HAP-1 (cell line): ENCODE measurements around the gene WDR27.

Source experiments
- DNase-seq, 2 experiments: peaks; one replicate each; pipeline ENCODE4 v3.0.0-alpha.2; 2016 to 2020; ENCODE audit warnings: low spot score in 2 of 2
- H3K27me3 ChIP-seq: fragments of 250-450 bp; sonication (Bioruptor Pico); 2 replicates; pipeline ENCODE4 v1.5.1; 2020; ENCODE audit warnings: low read depth, mild to moderate bottlenecking, moderate library complexity
- H3K36me3 ChIP-seq: fragments of 250-450 bp; sonication (Bioruptor Pico); replicated peaks from 2 replicates; pipeline ENCODE4 v1.5.1; 2020; ENCODE audit warnings: mild to moderate bottlenecking
- H3K4me1 ChIP-seq: fragments of 250-450 bp; sonication (Bioruptor Pico); 2 replicates; pipeline ENCODE4 v1.5.1; 2020; ENCODE audit warnings: mild to moderate bottlenecking
- H3K4me3 ChIP-seq: fragments of 250-450 bp; sonication (Bioruptor Pico); 2 replicates; pipeline ENCODE4 v1.5.1; 2020; ENCODE audit warnings: mild to moderate bottlenecking, moderate library complexity
- H3K9me3 ChIP-seq: fragments of 250-450 bp; sonication (Bioruptor Pico); 2 replicates; pipeline ENCODE4 v1.5.1; 2020; ENCODE audit warnings: mild to moderate bottlenecking, moderate library complexity
- in situ Hi-C: fragments of 300-500 bp; cut with MboI; formaldehyde crosslinking; loops from 3 replicates; pipeline ENCODE4 v1.14.3; 2020; ENCODE audit warnings: low sequenced_read_pairs, inconsistent platforms, mixed read lengths

The WDR27 gene

DNA sequence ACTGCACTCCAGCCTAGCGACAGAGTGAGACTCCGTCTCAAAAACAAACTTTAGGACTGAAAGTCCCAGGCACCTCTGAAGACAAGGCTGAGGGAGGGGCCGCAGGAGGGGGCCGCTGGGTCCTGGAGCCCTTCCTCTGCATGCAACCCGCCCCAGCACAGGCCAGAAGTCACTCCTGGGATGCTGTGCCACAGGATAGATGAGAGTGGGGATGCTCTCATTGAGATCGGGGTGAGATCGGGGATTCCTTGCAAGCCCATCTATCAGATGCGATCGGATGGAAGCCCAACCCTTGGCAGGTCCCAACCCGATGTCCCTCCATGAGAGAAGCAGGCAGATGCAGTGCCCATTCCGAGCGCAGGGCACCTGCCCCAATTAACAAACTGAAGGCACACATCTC lies 66.5 kb downstream of the WDR27 start:
- Histone ChIP-seq H3K4me1 (no peaks in the 10 kb centered on the region), H3K36me3 (0 out of 2 replicates have a peak, but pooled peaks cover 4% of the 10 kb centered on the region), H3K9me3 (no peaks in the 10 kb centered on the region), H3K27me3 (no peaks in the 10 kb centered on the region), H3K4me3 (no peak overlapping the region)
- DNase-seq = no peak
- in situ Hi-C loops = no loop called here

DNA sequence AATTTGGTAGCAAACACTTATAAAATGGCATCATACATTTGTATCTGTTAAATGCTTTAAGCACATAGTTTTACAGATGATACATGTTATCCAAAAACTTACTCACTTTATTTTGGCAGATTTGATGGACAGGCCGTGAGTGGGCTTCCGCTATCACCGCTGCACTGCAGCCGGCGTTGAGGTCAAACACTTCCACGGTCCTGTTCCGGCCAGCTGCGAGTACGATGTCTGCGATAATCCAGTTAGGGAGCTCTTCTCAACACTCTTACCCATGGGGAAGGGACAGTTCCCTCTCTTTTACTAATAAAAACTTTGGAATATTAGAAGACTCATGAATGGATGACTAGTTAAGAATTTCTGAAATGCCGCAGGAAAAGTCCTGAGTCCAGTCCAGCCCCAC lies 69.0 kb downstream of the WDR27 start:
- H3K9me3 ChIP-seq = no peaks in the 10 kb centered on the region
- no peaks in the 10 kb centered on the region for H3K27me3 ChIP-seq
- H3K4me3 ChIP-seq = no peak overlapping the region
- 0 out of 2 replicates have a peak, but pooled peaks cover 4% of the 10 kb centered on the region for H3K36me3 ChIP-seq
- no peak for DNase-seq
- in situ Hi-C loops = no loop called here
- H3K4me1 ChIP-seq = no peaks in the 10 kb centered on the region

GRCh38 chr6:169629256-169629655 lies 72.6 kb downstream of the WDR27 start:
- H3K27me3 ChIP-seq = no peaks in the 10 kb centered on the region
- DNase-seq = no peak
- 0 out of 2 replicates have a peak, but pooled peaks cover 4% of the 10 kb centered on the region for H3K36me3 ChIP-seq
- in situ Hi-C loops = no loop called here
- no peaks in the 10 kb centered on the region for H3K4me1 ChIP-seq
- no peaks in the 10 kb centered on the region for H3K9me3 ChIP-seq
- H3K4me3 ChIP-seq = no peak overlapping the region

DNA sequence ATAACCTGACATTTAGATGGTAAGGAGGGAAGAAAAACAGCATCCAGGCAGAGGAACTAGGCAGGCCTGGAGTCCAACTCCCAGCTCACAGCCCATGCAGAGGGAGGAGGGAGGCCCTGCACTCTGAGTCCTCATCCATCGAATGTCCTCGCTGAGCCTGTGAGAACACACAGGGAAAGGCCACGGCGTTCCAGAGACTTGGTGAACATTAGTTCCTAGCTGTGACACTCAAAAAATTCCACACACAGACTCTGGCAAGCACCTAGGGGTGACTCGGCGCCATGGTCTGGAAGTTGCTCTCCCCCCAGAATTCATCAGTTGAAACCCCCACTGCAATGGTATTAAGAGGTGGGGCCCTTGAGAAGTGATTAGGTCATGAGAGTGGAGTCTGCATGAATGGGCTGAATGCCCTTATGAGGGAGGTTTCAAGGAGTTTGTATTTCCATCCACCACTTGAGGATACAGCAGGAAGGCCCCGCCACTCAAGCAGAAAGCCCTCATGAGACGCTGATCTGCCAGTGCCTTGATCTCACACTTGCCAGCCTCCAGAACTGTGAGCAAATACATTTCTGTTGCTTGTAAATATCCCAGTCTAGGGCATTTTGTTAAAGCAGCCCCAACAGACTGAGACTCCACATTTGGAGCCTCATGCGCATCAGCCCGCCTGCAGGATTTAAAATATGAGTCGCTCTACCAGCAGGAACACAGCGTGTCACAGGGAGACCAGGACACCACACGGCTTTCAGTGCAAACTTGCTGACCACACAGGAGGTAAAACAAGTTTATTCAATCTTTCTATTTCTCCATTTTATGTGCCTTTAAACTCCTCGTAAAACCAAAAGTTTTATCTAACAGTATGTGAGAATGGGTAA lies 73.9 kb downstream of the WDR27 start:
- in situ Hi-C loops = no loop called here
- no peaks in the 10 kb centered on the region for H3K27me3 ChIP-seq
- no peak overlapping the region for H3K4me3 ChIP-seq
- no peaks in the 10 kb centered on the region for H3K36me3 ChIP-seq
- no peaks in the 10 kb centered on the region for H3K9me3 ChIP-seq
- no peaks in the 10 kb centered on the region for H3K4me1 ChIP-seq
- no peak for DNase-seq

DNA sequence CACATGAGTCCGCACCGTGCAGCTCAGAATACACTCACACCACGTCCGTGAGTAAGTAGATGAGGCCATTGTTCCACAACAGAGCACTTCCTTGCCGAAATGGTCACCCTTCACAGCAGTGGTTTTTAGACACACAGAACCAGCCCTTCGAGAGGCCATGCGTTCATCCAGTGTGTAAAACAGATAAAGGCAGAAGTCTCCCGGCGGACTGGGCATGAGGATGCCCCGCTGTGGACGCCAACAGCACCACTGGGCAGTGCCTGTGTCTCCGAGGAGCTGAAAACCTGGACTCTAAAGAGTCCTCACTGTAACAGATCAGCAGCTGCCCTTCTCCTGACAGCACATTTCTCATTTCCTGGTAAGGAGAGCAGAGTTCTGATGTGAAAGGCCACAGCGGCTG lies 75.2 kb downstream of the WDR27 start:
- Histone ChIP-seq H3K4me3 (no peak overlapping the region), H3K9me3 (no peaks in the 10 kb centered on the region), H3K27me3 (no peaks in the 10 kb centered on the region), H3K4me1 (no peaks in the 10 kb centered on the region), H3K36me3 (no peaks in the 10 kb centered on the region)
- no peak for DNase-seq
- in situ Hi-C loops = no loop called here

- in situ Hi-C loops = no loop called here
- Histone ChIP-seq H3K9me3 (no peaks in the 10 kb centered on the region), H3K36me3 (no peaks in the 10 kb centered on the region), H3K27me3 (no peaks in the 10 kb centered on the region), H3K4me3 (no peak overlapping the region), H3K4me1 (no peaks in the 10 kb centered on the region)
- DNase-seq = no peak
Observed at GRCh38 chr6:169626169-169626568, 75.7 kb downstream of the WDR27 start.

GRCh38 chr6:169625376-169625775 lies 76.5 kb downstream of the WDR27 start:
- Histone ChIP-seq H3K27me3 (no peaks in the 10 kb centered on the region), H3K36me3 (no peaks in the 10 kb centered on the region), H3K4me1 (peaks cover 3% of the 10 kb centered on the region), H3K4me3 (no peak overlapping the region), H3K9me3 (no peaks in the 10 kb centered on the region)
- DNase-seq = no peak
- in situ Hi-C loops = no loop called here

DNA sequence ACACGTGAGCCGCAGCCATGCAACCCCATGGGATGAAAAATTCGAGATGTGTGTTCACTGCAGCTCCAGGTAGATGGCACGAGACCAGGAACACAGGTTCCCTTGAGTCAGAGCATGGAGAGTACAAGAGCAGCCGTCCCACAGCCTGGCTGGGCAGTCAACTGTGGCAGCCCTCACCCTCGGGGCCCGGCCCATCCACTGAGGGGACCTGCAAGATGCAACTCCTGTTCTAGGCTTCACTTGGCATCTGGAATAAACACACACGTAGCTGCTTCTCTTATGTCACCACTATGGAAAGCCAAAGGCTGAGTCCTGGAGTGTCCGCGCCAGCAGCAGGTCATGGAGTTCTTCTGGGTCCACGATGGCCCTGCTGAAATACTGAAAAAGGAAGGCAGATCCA lies 77.0 kb downstream of the WDR27 start:
- in situ Hi-C loops = no loop called here
- no peak for DNase-seq

GRCh38 chr6:169623975-169624374 lies 77.9 kb downstream of the WDR27 start:
- in situ Hi-C loops = no loop called here
- Histone ChIP-seq H3K4me3 (no peak overlapping the region), H3K27me3 (no peaks in the 10 kb centered on the region), H3K4me1 (peaks cover 15% of the 10 kb centered on the region), H3K9me3 (no peaks in the 10 kb centered on the region), H3K36me3 (no peaks in the 10 kb centered on the region)
- no peak for DNase-seq

More for the DNA sequence above, 77.0 kb downstream of the WDR27 start:
- Histone ChIP-seq H3K4me3 (no peak overlapping the region), H3K36me3 (no peaks in the 10 kb centered on the region), H3K9me3 (no peaks in the 10 kb centered on the region), H3K4me1 (peaks cover 9% of the 10 kb centered on the region), H3K27me3 (no peaks in the 10 kb centered on the region)

- no peaks in the 10 kb centered on the region for H3K36me3 ChIP-seq
- H3K4me3 ChIP-seq = no peak overlapping the region
- no peaks in the 10 kb centered on the region for H3K9me3 ChIP-seq
- H3K4me1 ChIP-seq = peaks cover 21% of the 10 kb centered on the region
- in situ Hi-C loops = no loop called here
- no peaks in the 10 kb centered on the region for H3K27me3 ChIP-seq
- DNase-seq = no peak
Observed at GRCh38 chr6:169623343-169623742, 78.5 kb downstream of the WDR27 start.

DNA sequence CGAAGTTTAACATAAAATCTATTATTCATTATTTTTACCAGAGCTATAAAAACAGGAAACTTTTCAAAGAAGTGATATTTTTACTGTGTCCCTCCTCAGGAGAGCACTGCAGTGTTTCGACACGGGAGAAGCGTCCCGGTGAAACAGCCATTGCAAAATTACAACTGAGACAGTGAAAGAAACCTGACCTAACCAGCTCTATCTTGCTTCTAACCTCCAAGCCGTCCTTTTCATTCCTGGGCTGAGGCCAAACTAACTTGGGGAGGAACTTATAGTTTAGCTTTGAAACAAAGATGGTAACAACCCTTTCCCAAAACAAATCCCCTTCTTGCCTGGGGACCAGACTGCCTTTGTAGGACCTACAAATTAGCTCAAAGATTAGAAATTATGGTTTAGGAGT lies 79.2 kb downstream of the WDR27 start:
- DNase-seq = no peak
- Histone ChIP-seq H3K27me3 (no peaks in the 10 kb centered on the region), H3K9me3 (no peaks in the 10 kb centered on the region), H3K4me1 (peaks cover 25% of the 10 kb centered on the region), H3K36me3 (no peaks in the 10 kb centered on the region), H3K4me3 (no peak overlapping the region)
- in situ Hi-C loops = no loop called here

DNA sequence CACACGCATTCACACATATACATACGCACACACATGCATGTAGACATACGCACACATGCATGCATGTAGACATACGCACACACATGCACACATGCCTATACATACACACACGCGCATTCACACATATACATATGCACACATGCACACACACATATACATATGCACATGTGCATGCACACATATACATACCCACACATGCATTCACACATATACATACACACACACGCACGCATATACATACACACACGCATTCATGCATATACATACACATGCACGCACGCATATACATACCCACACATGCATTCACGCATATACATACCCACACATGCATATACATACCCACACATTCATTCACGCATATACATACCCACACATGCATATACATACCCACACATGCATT lies 80.5 kb downstream of the WDR27 start:
- H3K27me3 ChIP-seq = no peaks in the 10 kb centered on the region
- in situ Hi-C loops = no loop called here
- no peaks in the 10 kb centered on the region for H3K36me3 ChIP-seq
- peaks cover 25% of the 10 kb centered on the region for H3K4me1 ChIP-seq
- H3K4me3 ChIP-seq = no peak overlapping the region
- DNase-seq = no peak
- no peaks in the 10 kb centered on the region for H3K9me3 ChIP-seq

DNA sequence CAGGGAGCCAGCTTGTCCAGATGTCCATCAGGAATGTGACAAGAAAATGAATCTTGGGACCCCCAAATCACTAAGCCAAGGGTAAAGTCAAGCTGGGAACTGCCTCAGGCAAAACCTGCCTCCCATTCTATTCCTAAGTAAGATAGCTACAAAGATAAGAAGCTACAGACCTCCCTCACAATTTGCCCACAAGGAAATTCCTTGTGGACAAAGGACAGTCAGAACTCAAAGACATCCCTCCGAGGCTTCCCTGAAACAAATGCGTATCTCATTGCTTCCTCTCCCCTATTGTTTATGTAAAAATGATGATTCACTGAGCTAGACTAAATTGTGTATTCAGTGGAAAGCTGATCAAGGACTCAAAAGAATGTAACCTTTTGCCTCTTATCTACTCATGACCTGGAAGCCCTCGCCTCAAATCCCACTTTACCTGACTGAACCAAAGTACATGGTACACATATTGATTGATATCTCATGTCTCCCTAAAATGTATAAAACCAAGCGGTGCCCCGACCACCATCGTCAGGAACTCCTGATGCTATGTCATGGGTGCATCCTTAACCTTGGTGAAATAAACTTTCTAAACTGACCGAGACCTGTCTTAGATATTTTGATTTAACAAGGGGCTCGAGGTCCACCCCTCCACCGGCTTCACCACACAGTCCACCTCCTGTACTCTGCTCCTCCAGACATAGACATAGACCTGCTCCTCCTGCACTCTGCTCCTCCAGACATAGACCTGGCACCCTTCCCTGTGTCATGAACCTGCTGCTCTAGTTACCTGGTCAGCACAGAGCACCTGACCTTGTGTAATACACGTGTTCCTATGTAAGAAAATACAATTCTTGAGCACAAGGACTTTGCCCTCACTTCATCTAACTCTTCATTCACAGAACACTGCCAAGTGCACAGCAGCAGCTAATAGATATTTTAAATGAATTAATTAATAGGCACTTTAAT lies 81.4 kb downstream of the WDR27 start:
- Histone ChIP-seq H3K36me3 (no peaks in the 10 kb centered on the region), H3K4me3 (no peak overlapping the region), H3K4me1 (peaks cover 25% of the 10 kb centered on the region), H3K27me3 (no peaks in the 10 kb centered on the region), H3K9me3 (no peaks in the 10 kb centered on the region)
- in situ Hi-C loops = no loop called here
- peak; percentile 21 to 26 for DNase-seq

DNA sequence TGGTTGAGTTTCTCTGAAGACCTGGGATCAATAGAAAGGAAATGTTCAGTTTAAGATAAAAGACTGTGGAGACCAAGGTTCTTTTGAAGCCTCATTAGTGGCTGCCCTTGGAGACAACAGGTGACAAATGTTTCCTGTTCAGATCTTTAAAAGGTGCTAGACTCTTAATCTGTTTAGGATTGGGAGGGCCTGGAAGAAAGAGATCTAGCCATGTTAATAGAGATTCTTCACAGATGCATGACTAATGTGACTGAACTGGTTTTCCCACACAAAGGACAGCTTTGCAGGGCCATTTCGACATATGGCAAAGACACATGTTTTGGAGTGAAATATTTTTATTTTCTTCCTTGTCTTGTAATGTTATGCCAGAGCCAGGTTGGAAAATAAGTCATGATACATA lies 82.2 kb downstream of the WDR27 start:
- no peak overlapping the region for H3K4me3 ChIP-seq
- peaks cover 25% of the 10 kb centered on the region for H3K4me1 ChIP-seq
- H3K36me3 ChIP-seq = no peaks in the 10 kb centered on the region
- H3K9me3 ChIP-seq = no peaks in the 10 kb centered on the region
- in situ Hi-C loops = no loop called here
- peak in 1 of 2 experiments; percentile 14 for DNase-seq
- H3K27me3 ChIP-seq = no peaks in the 10 kb centered on the region
